Melanocyte of skin (primary cell): ENCODE results near the gene USP17L21. TPM values are rescaled to one million over a fixed set of nuclear protein-coding genes. Genes with fewer than 3 reads are reported as not detected.

Source experiments
- total RNA-seq, 2 donors: library from RNA; depleted of rRNA; stranded (reverse); fragments of >200 nt; gene quantifications; 2 replicates each; pipeline ENCODE4 v1.2.3, GENCODE V29; 2012

USP17L21 gene, protein sequence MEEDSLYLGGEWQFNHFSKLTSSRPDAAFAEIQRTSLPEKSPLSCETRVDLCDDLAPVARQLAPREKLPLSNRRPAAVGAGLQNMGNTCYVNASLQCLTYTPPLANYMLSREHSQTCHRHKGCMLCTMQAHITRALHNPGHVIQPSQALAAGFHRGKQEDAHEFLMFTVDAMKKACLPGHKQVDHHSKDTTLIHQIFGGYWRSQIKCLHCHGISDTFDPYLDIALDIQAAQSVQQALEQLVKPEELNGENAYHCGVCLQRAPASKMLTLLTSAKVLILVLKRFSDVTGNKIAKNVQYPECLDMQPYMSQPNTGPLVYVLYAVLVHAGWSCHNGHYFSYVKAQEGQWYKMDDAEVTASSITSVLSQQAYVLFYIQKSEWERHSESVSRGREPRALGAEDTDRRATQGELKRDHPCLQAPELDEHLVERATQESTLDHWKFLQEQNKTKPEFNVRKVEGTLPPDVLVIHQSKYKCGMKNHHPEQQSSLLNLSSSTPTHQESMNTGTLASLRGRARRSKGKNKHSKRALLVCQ
- total RNA-seq, result not detected

DNA sequence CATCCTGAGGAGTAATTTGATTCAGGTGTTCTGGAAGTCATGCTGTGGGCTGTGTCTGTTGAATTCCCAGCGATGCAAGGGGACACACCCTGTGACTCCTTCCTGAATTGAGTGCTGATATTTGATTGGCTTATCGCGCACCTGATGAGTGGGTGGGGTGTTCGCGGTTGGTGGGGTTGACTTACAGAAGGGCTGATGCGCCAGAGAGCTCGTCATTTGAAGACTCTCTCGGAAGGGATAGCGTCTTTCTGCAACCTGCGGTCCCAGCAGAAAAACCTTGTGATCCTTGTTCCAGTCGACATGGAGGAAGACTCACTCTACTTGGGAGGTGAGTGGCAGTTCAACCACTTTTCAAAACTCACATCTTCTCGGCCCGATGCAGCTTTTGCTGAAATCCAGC is at the start of gene USP17L21:
TSS of gene USP17L21 (plus strand) at position 301 of the 400 bp plus-strand sequence. CDS start at position 301, 0 bp downstream.

DNA sequence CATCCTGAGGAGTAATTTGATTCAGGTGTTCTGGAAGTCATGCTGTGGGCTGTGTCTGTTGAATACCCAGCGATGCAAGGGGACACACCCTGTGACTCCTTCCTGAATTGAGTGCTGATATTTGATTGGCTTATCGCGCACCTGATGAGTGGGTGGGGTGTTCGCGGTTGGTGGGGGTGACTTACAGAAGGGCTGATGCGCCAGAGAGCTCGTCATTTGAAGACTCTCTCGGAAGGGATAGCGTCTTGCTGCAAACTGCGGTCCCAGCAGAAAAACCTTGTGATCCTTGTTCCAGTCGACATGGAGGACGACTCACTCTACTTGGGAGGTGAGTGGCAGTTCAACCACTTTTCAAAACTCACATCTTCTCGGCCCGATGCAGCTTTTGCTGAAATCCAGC is 47.6 kb upstream of the USP17L21 start, which contains the start of gene USP17L11:
TSS of gene USP17L11 (plus strand) at position 301 of the 400 bp plus-strand sequence. CDS start at position 301, 0 bp downstream.

DNA sequence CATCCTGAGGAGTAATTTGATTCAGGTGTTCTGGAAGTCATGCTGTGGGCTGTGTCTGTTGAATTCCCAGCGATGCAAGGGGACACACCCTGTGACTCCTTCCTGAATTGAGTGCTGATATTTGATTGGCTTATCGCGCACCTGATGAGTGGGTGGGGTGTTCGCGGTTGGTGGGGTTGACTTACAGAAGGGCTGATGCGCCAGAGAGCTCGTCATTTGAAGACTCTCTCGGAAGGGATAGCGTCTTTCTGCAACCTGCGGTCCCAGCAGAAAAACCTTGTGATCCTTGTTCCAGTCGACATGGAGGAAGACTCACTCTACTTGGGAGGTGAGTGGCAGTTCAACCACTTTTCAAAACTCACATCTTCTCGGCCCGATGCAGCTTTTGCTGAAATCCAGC is 42.8 kb upstream of the USP17L21 start, which contains the start of gene USP17L12:
TSS of gene USP17L12 (plus strand) at position 301 of the 400 bp plus-strand sequence. CDS start at position 301, 0 bp downstream.

DNA sequence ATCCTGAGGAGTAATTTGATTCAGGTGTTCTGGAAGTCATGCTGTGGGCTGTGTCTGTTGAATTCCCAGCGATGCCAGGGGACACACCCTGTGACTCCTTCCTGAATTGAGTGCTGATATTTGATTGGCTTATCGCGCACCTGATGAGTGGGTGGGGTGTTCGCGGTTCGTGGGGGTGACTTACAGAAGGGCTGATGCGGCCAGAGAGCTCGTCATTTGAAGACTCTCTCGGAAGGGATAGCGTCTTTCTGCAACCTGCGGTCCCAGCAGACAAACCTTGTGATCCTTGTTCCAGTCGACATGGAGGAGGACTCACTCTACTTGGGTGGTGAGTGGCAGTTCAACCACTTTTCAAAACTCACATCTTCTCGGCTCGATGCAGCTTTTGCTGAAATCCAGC is 38.1 kb upstream of the USP17L21 start, which contains the start of gene USP17L13:
TSS of gene USP17L13 (plus strand) at position 301 of the 400 bp plus-strand sequence. CDS start at position 301, 0 bp downstream.

DNA sequence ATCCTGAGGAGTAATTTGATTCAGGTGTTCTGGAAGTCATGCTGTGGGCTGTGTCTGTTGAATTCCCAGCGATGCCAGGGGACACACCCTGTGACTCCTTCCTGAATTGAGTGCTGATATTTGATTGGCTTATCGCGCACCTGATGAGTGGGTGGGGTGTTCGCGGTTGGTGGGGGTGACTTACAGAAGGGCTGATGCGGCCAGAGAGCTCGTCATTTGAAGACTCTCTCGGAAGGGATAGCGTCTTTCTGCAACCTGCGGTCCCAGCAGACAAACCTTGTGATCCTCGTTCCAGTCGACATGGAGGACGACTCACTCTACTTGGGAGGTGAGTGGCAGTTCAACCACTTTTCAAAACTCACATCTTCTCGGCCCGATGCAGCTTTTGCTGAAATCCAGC is 28.6 kb upstream of the USP17L21 start, which contains the start of gene USP17L15:
TSS of gene USP17L15 (plus strand) at position 301 of the 400 bp plus-strand sequence. CDS start at position 301, 0 bp downstream.

DNA sequence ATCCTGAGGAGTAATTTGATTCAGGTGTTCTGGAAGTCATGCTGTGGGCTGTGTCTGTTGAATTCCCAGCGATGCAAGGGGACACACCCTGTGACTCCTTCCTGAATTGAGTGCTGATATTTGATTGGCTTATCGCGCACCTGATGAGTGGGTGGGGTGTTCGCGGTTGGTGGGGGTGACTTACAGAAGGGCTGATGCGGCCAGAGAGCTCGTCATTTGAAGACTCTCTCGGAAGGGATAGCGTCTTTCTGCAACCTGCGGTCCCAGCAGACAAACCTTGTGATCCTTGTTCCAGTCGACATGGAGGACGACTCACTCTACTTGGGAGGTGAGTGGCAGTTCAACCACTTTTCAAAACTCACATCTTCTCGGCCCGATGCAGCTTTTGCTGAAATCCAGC is 19.1 kb upstream of the USP17L21 start, which contains the start of gene USP17L17:
TSS of gene USP17L17 (plus strand) at position 301 of the 400 bp plus-strand sequence. CDS start at position 301, 0 bp downstream.

DNA sequence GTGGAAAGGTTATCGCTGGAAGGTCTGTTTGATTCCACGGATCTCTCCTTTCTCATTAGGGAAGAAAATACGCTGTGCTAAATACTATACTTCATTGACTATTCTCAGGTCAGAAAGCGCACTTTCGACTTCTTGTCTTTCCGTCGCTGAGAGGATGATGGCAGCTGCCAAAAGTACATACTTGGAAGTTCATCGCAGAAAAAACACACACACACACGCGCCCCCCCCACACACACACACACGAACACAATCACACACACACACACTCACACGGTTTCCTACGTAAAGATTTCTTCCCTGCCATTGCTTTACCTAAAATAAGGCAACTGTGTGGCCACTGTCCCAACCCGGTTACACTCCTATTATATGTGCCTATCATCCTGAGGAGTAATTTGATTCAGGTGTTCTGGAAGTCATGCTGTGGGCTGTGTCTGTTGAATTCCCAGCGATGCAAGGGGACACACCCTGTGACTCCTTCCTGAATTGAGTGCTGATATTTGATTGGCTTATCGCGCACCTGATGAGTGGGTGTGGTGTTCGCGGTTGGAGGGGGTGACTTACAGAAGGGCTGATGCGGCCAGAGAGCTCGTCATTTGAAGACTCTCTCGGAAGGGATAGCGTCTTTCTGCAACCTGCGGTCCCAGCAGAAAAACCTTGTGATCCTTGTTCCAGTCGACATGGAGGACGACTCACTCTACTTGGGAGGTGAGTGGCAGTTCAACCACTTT is 14.6 kb upstream of the USP17L21 start, which contains the start of gene USP17L18:
TSS of gene USP17L18 (plus strand) at position 678 of the 728 bp plus-strand sequence. CDS start at position 678, 0 bp downstream.

DNA sequence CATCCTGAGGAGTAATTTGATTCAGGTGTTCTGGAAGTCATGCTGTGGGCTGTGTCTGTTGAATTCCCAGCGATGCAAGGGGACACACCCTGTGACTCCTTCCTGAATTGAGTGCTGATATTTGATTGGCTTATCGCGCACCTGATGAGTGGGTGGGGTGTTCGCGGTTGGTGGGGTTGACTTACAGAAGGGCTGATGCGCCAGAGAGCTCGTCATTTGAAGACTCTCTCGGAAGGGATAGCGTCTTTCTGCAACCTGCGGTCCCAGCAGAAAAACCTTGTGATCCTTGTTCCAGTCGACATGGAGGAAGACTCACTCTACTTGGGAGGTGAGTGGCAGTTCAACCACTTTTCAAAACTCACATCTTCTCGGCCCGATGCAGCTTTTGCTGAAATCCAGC is 9.6 kb upstream of the USP17L21 start, which contains the start of gene USP17L19:
TSS of gene USP17L19 (plus strand) at position 301 of the 400 bp plus-strand sequence. CDS start at position 301, 0 bp downstream.

DNA sequence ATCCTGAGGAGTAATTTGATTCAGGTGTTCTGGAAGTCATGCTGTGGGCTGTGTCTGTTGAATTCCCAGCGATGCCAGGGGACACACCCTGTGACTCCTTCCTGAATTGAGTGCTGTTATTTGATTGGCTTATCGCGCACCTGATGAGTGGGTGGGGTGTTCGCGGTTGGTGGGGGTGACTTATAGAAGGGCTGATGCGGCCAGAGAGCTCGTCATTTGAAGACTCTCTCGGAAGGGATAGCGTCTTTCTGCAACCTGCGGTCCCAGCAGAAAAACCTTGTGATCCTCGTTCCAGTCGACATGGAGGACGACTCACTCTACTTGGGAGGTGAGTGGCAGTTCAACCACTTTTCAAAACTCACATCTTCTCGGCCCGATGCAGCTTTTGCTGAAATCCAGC is 4.8 kb upstream of the USP17L21 start, which contains the start of gene USP17L20:
TSS of gene USP17L20 (plus strand) at position 301 of the 400 bp plus-strand sequence. CDS start at position 301, 0 bp downstream.

DNA sequence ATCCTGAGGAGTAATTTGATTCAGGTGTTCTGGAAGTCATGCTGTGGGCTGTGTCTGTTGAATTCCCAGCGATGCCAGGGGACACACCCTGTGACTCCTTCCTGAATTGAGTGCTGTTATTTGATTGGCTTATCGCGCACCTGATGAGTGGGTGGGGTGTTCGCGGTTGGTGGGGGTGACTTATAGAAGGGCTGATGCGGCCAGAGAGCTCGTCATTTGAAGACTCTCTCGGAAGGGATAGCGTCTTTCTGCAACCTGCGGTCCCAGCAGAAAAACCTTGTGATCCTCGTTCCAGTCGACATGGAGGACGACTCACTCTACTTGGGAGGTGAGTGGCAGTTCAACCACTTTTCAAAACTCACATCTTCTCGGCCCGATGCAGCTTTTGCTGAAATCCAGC is 4.6 kb downstream of the USP17L21 start, which contains the start of gene USP17L22:
TSS of gene USP17L22 (plus strand) at position 301 of the 400 bp plus-strand sequence. CDS start at position 301, 0 bp downstream.

Other genes with a start within 250 kb of the USP17L21 start
- not detected for gene FAM90A26, start 92.5 kb upstream of the USP17L21 start, total RNA-seq
- gene USP17L10, start 52.2 kb upstream of the USP17L21 start, total RNA-seq, result not detected
- gene USP17L11, start 47.5 kb upstream of the USP17L21 start, total RNA-seq, result not detected
- gene USP17L12, start 42.7 kb upstream of the USP17L21 start, total RNA-seq, result not detected
- not detected for gene USP17L13, start 38.0 kb upstream of the USP17L21 start, total RNA-seq
- gene USP17L15, start 28.5 kb upstream of the USP17L21 start, total RNA-seq, result not detected
- not detected for gene USP17L17, start 19.0 kb upstream of the USP17L21 start, total RNA-seq
- gene USP17L18, start 14.2 kb upstream of the USP17L21 start, total RNA-seq, result not detected
- not detected for gene USP17L19, start 9.5 kb upstream of the USP17L21 start, total RNA-seq
- gene USP17L20, start 4.7 kb upstream of the USP17L21 start, total RNA-seq, result not detected
- gene USP17L22, start 4.7 kb downstream of the USP17L21 start, total RNA-seq, result not detected
- gene USP17L24, start 62.3 kb downstream of the USP17L21 start, total RNA-seq, result not detected
- gene USP17L25, start 67.0 kb downstream of the USP17L21 start, total RNA-seq, result not detected
- not detected for gene USP17L26, start 71.8 kb downstream of the USP17L21 start, total RNA-seq
- gene USP17L5, start 76.5 kb downstream of the USP17L21 start, total RNA-seq, result not detected
- gene USP17L27, start 81.3 kb downstream of the USP17L21 start, total RNA-seq, result not detected
- gene USP17L28, start 86.0 kb downstream of the USP17L21 start, total RNA-seq, result not detected
- gene USP17L29, start 90.8 kb downstream of the USP17L21 start, total RNA-seq, result not detected
- not detected for gene USP17L30, start 100.3 kb downstream of the USP17L21 start, total RNA-seq
- not detected for gene DEFB131A, start 181.5 kb downstream of the USP17L21 start, total RNA-seq